Measurements from ENCODE around the gene APP.
A peak's percentile ranks its signal among the peaks of the same experiment; 100 is the strongest.

Gene APP

DNA sequence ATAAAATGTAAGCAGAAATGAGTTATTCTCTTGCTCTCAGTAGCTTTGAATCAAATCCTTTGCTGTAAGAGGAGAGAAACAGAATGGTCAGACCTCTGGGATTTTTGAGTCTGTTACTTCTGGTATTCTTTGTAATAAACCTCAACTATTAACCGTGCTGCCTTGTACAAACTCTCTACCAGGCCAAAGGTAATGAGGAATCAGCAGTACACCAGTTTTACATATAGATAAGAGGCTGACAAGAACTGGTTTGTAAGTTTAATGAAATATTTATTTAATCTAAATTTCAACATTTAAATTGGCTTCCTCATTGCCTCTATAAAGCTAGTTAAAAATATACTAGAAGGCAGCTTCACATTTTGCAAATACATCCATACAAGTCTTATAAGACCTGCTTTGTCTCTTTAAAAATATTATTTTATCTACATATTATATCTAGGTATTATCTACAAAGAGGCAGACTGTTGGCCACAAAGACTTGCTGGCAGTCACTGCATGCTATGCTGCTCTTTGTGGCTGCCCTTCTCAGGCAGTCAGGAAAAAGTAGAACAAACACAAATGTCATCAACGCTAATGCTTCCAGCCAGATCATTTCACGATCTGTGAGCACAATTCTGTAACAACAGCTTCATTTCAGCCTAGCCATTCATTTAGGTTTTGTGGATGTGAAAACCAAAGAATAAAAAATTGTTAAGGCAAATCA lies 262.8 kb downstream of the APP start:
- DNase-seq (ENCODE audit: low read depth, low spot score) = no peak

DNA sequence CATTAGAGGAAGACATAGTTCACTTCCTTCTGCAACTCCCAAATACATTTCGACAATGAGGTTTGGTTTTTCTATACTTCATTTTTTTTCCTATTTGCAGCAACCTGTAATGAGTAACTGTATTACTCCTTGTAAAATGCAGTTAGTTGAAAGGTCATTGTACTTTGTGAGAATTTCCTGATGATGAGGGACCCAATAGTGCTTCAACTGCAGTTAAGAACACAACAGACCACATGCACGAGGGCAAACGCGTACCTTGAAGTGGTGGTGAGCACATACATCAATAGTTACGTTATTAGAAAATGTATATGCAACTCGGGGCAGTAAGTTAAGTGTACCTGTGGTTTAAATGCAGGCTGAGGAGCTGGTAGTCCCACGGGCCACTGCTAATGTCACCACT lies 264.0 kb downstream of the APP start:
- DNase-seq (ENCODE audit: low read depth, low spot score) = no peak

DNA sequence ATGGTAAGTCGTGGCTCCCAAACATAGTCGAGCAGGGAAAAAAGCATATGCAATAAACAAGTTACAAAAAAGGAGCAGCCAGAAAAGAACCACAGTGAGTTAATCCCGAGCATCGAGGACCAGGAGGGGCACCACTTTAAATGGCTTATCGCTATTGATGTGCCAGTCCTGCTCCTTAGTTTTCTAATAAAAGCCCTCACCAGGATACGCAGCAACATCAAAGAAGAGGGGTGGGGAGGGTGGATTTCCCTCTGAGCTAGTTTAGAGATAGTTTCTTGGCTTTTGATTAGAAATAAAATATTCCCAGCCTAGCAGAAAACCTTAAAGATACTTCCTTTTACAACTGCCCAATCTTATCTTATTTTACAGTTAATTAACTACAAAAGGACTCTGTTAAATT lies 265.4 kb downstream of the APP start:
- no peak for DNase-seq (ENCODE audit: low read depth, low spot score)

DNA sequence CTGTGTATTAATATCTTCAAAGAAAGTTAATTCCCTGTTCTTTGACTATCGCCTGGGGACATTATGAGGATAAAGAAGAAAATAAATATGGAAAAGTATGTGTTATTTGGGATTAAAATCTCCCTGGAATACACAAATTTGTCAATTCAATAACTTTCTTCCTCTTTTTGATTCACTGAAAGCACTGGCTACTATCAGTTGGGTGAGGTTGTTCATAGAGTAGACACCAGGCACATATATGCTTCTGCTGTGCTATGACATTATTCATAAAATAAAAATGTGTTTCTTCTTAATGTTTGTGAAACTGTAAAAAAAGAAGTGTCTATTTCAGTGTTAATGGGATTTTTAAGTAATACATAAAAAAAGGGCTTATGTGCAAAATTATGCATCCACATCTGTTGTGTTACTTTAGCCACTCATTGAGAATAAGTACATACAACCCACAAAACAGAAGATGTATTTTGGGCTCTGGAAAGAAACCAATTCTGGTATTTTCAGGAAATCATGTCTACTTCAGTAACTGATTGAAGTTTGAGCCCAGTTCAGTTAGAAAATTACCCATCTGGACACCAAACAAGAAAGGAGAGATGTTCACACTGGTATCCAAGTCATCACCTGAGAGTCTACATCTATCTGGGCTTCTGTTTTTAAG lies 266.4 kb downstream of the APP start:
- DNase-seq (ENCODE audit: low read depth, low spot score) = no peak

DNA sequence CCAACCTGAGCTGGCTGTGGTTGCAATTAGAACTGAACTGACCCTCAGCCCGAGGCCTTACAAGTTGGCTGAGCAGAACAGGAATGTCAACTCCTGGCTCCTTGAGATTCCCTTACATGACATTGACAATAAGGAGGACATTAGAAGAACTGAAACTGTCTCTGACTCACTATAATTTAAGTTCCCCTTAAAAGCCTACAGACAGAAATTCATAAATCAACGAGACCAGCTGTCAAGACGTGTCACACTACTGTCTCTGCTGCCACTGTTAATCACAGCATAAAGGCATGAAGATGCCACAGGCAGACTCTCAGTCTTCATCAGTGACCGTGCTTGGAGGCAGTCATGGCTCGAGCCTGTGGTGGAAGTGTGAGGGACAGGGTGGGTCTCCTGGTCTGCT lies 267.0 kb downstream of the APP start:
- no peak for DNase-seq (ENCODE audit: low read depth, low spot score)

DNA sequence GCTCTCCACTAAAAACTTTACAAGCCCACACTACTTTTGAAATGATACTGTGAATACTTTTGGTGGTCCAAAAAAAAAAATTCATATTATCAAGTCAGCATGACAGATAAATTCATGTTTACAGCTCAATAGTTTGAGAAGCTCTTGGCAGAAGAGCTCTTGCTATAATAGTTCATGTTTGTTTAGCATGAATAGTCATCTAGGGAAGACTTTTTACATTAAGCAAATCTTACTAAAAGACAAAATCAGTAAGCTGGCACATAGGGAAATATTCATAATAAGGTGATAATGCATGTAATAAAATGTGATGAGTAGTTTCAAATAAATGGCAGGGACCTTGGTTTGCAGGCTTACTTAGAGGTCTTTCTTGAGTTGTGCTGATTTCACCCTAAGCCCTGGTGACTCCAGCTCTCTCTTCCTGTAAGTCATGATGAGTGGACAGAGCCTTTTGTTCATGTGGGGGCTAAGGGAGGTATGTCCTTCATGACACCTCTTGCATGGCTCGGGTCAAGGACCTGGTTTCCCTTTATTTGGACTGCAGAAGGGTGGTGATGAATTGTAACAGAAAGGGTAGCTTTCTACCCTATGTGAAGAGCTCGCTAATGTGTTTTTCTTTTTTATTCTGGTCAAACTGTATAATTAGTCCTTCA lies 269.1 kb downstream of the APP start:
- DNase-seq (ENCODE audit: low read depth, low spot score) = no peak

DNA sequence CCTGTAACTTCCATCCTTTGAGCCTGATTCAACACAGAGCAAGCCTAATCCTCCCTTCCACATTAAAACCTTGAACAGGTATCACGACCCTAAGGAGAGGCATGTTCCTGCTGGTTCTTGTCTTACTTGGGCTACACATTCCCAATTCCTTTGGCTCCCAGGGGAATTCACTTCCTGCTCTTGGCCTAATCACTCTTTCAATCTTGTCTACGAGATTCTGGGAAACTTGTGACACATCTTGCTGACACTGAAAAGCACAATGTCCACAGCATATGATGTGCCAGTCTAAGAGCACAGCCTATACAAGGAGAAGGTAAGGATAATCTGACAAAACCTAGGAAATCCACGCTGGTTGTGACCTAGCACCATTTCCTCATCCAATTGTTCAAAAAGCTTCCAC lies 271.9 kb downstream of the APP start:
- no peak for DNase-seq (ENCODE audit: low read depth, low spot score)

DNA sequence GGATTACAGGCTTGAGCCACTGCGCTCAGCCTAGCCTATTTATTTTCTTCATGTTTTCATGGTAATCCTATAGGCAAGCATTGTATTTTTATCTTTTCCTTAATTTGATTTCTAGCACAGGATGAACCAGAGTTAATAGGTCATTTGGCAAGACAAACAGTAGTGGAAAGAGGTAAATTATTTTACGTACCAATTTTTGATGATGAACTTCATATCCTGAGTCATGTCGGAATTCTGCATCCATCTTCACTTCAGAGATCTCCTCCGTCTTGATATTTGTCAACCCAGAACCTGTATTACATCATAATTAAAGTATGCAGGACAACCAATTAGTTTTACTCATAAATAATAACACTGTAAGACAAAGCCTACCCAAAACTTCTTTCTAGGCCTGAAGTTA lies 273.2 kb downstream of the APP start:
- no peak for DNase-seq (ENCODE audit: low read depth, low spot score)

DNA sequence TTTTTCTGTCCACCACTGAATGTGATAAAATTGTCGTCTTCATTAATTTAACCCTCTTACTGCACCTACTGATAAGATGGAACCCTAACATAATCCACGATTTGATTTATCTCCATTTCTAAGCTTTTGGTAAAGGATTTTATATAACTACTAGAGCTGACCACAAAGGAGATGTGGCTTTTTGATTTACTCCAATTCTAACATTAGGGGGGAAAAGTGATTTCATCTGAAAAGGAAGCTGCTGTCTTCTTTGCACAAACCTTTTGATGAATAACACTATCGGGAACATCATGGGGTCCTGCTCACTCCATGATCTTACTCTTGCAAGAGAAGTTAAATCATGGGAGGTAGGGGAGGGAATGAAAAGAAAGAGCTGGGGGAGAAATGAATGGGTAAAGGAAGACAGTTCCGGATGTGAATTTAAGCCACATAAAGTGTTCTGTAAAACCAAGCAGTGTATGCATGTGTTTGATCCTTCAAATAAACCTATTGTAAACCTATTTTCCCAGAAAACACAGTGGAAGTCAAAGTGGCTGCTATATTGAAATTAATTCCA lies 274.0 kb downstream of the APP start:
- no peak for DNase-seq (ENCODE audit: low read depth, low spot score)

DNA sequence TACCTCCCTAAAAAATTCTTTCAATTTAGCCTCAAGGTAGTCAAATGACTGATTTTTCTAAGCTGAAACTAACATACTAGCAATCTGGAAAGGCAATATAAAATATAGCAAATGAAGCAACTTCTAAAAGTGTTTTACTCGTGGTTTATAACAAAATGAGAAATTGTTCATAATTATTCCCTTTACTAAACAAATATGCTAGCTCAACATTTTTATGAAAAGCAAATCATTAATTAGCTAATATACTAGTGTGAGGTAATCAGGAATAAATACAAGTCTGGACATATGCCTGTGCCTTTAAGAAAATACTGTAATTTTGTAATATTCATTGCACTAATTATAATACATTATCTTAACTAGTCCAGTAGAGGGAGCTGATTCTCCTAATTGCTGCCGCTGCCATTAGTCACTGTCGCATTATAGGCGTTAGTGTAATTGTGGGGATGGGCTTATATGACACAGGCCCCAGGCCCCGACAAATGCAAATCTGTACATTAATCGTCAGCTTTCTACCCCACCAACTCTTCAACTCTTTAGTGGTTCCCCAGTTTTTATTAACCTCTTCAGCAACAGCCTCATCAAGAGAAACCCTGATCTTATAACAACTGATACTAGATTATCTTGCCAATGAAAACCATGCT lies 274.9 kb downstream of the APP start:
- no peak for DNase-seq (ENCODE audit: low read depth, low spot score)

DNA sequence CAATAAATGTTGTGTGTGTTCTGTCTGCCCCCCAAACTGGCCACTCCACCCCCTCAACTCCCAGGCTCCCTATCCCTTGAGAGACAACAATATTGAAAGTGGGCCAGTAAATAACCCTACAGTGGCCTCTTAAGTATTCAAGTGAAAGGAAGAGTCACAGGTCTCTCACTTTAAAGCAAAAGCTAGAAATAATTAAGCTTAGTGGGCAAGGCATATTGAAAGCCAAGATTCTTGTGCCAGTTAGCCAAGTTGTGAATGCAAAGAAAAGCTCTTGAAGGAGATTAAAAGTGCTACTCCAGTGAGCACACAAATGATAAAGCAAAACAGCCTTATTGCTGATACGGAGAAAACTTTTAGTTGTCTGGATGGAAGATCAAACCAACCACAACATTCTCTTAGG lies 277.4 kb downstream of the APP start:
- no peak for DNase-seq (ENCODE audit: low read depth, low spot score)

DNA sequence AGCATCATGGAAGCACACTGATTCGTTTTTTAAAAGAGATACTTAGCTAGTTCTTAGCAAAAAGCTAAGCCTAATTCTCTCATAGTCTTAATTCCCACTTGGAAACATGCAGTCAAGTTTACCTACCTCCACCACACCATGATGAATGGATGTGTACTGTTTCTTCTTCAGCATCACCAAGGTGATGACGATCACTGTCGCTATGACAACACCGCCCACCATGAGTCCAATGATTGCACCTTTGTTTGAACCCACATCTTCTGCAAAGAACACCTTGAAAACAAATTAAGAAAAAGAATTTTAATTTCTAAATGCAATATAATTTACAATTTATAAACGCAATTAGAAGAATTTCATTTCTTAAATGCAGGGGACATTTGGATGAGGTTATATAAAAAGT lies 279.0 kb downstream of the APP start:
- no peak for DNase-seq (ENCODE audit: low read depth, low spot score)

DNA sequence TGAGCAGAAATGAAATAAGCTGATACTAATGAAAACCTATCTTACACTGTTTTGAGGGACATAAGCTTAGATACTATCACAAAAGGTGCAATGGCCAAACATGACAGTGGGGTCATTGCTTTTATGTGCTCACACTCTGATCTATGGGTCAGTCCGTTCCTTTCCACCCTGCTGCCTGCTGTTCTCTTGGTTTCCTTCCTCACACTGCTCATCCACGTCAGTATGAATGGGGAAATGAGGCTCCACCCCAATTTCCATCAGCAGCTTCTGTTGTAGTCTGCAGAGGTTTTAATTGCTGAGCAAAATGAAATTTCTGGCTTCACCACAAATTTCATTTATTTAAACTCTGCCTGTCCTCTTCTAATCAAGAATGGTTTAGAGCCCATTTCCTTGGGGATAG lies 280.6 kb downstream of the APP start:
- no peak for DNase-seq (ENCODE audit: low read depth, low spot score)

DNA sequence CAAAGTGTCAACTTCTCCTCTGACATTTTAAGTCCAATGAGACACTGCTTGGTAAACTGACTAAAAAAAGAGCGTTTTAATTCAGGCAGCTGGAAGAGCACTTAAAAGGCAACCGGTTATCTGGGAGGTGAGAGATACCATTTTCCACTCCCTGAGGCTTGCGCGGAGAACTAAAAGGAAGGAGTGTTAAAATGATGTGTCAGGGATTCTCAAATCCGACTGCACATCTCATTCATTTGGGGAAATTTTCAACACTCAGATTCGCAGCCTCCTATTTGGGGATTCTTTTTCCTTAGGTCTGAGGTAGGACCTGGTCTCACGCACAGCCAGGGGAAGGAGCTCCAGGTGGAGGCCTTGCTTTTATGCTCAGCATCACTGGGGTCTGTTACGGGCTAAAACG lies 281.9 kb downstream of the APP start:
- DNase-seq (ENCODE audit: low read depth, low spot score) = no peak

DNA sequence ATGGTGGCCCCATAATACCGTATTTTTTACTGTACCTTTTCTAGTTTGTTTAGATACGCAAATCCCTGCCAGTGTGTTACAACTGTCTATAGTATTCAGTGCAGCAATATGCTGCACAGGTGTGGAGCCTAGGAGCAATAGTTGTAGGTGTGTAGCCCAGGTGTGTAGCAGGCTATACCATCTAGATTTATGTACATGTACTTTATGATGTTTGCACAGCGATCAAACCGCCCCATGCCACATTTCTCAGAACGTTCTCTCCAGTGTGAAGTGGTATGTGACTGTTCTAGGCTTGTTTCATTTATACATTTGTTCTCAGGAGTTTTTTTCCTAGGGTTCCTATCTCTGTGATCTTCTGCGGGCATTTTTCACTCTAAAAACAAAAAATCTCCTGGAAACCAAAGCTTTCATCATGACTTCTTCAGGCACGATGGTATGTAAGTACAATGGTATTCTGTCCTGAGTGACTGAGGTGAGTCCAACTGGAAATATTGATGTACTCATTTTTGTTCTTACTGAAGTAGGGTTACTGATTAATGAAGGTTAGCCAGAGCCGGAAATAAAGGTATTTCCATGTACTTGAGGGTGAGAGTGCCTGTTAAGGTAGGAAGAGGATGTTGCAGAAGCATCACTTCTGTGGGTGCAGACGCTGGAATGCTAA lies 282.8 kb downstream of the APP start:
- DNase-seq (ENCODE audit: low read depth, low spot score) = no peak

DNA sequence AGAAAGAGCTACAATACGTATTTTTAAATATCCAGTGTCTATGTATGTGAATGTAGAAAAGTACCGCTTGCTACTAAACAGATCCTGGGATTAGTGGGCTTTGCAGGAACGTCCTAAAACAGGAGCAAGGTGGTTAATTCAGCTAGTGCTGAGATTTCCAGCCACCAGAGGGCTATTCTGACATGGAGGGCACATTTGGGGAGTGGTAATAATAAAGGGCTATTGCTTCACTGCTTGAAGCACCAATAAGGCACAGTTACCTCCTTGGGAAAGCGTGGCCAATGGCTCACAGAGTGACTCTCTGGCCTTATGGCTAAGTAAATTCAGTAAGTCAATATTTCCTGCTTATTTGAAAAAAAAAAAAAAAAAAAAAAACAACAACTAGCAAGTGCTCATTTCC lies 283.4 kb downstream of the APP start:
- no peak for DNase-seq (ENCODE audit: low read depth, low spot score)

DNA sequence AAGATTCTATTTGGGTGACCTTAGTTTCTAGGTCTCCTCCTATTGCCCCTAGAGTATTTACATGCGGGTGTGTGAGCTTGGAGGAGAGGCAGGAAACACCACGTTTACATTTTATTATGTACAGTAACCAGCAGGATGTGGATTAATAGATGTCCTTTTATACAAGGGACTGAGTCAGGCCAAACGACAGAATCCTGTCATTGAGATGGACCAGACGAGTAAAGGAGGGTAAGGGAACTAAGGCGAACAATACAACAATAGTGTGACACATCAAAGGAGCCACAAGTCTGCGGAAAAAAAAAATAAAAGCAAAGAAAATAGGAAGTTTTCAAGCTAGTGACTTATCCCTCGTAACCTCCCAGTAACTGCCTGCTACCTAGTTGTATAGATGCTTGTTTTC lies 284.7 kb downstream of the APP start:
- no peak for DNase-seq (ENCODE audit: low read depth, low spot score)

DNA sequence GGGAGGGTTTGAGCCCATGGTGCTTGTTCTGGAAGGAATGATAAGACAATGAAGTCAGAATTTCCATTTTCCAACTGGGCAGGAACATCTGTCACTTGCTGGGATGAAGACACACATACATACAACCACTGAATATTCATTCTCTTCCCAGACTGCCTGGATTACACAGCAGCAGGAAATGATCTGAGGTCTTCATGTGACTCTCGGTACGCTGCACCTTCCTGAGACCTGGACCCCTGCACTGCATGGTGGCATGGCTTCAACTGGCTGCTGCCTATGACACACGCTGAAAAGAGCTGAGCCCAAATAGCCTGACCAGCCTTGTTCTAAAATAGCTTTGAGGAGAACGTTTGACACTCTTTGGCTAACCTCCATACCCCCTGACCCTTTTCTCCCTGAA lies 285.2 kb downstream of the APP start:
- DNase-seq (ENCODE audit: low read depth, low spot score) = no peak

DNA sequence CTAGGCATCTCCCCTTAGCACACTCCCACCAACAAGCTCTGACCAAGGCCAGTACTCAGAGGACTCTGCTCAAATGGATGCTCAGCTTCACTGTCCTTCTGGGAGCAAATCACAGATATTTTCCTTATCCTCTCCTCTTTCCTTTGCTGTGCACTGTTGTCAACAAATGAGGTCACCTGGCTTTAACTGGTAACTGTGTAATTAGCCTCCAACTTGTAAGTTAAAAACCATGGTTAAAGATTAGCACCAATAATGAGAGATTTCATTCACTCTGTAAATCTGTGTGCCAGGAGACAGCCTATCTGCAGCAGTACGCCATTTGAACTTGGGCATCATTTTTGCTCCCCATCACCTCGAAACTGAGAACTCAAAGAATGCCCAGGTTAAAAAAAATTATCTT lies 286.3 kb downstream of the APP start:
- no peak for DNase-seq (ENCODE audit: low read depth, low spot score)

DNA sequence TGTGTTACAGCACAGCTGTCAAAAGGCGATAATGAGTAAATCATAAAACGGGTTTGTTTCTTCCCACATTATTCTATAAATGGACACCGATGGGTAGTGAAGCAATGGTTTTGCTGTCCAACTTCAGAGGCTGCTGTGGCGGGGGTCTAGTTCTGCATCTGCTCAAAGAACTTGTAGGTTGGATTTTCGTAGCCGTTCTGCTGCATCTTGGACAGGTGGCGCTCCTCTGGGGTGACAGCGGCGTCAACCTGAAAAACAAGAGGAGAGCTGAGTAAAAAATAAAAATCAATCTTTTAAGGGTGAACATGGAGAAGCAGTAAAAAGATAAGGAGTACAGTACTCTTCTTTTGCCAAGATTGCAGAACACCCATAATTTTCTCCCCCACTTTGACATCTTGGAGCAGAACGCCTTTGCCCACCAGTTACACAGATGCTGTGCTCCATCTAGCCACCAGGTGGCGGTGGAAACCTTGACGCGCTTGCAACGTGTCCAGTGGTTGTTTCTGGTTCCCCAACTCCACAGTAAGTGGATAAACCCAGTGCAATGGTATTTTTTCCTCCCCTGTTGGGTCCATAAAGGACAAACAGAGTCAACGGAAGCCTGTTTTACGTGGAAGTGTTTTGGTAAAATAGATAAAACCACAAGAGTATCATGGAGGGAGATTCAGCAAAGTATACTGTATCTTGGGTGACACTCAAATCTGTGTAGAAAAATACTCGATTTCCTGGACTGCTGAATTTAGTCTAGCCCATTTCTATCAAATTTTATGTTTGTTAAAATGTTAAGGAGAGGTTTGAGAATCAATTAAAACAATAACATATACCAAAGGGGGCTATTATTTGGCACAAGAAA lies 288.8 kb downstream of the APP start:
- peak; percentile 11 for DNase-seq (ENCODE audit: low read depth, low spot score)

DNA sequence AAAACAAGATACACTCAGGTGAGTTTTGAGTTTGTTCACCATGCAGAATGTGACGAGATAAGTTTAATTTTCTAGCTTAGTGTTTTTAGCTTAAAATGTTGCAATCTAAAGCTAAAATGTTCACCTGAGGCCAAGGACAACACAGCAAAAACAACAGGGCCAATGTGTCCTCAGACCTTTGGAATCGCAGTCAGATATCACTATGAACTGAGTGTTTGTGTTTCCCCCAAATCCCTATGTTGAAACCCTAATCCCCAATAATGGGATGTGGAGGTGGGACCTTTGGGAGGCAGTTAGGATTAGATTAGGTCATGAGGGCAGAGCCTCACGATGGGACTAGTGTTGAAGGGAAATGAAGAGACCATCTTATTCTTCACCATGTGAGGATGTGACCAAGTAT lies 291.4 kb downstream of the APP start:
- no peak for DNase-seq (ENCODE audit: low read depth, low spot score)

Data from activated naive CD8-positive, alpha-beta T cell treated with anti-CD3 and anti-CD28 coated beads, Interleukin-2, amount 50 U/mL, for 16 hours (primary cell).